Neural progenitor cell (in vitro differentiated cells): Measurements from ENCODE around the gene PDILT. TPM values are rescaled to one million over a fixed set of nuclear protein-coding genes. Genes with fewer than 3 reads are reported as not detected.
A peak's percentile ranks its signal among the peaks of the same experiment; 100 is the strongest.

Experiments
- DNase-seq: peaks from one replicate; pipeline ENCODE4 v3.0.0-alpha.2; 2016; ENCODE audit warnings: low spot score
- H2AFZ ChIP-seq: fragments of 200-600 bp; sonication (generic); replicated peaks from 2 replicates; pipeline ENCODE4 v1.6.1; 2016; ENCODE audit warnings: antibody characterized with exemption
- H3F3A ChIP-seq: fragments of 200-600 bp; sonication (generic); 2 replicates; pipeline ENCODE4 v1.6.1; 2016; ENCODE audit warnings: antibody characterized with exemption, low read depth
- H3K27ac ChIP-seq: fragments of 200-600 bp; sonication (generic); 2 replicates; pipeline ENCODE4 v1.5.1; 2016; ENCODE audit warnings: mild to moderate bottlenecking
- H3K27me3 ChIP-seq: fragments of 200-600 bp; sonication (generic); 2 replicates; pipeline ENCODE4 v1.6.1; 2016; ENCODE audit warnings: mild to moderate bottlenecking, moderate library complexity
- H3K36me3 ChIP-seq: fragments of 200-600 bp; sonication (generic); 2 replicates; pipeline ENCODE4 v1.5.1; 2016
- H3K4me1 ChIP-seq: fragments of 200-600 bp; sonication (generic); 2 replicates; pipeline ENCODE4 v1.6.1; 2016; ENCODE audit warnings: mixed run types
- H3K4me2 ChIP-seq: fragments of 200-600 bp; sonication (generic); 2 replicates; pipeline ENCODE4 v1.6.1; 2016
- H3K4me3 ChIP-seq: fragments of 200-600 bp; sonication (generic); 2 replicates; pipeline ENCODE4 v1.5.1; 2016
- H3K79me2 ChIP-seq: fragments of 200-600 bp; sonication (generic); 2 replicates; pipeline ENCODE4 v1.6.1; 2016; ENCODE audit warnings: low read depth
- H3K9ac ChIP-seq: fragments of 200-600 bp; sonication (generic); 2 replicates; pipeline ENCODE4 v1.6.1; 2016
- H3K9me3 ChIP-seq: fragments of 200-600 bp; sonication (generic); 2 replicates; pipeline ENCODE4 v1.5.1; 2016; ENCODE audit warnings: low read depth
- H4K20me1 ChIP-seq: fragments of 200-600 bp; sonication (generic); 2 replicates; pipeline ENCODE4 v1.6.1; 2016; ENCODE audit warnings: low read depth
- H3K27ac Mint-ChIP-seq: 3 replicates; pipeline ENCODE4 v1.8.0; 2021; ENCODE audit warnings: mixed read lengths
- H3K27me3 Mint-ChIP-seq: 2 replicates; pipeline ENCODE4 v1.8.0; 2022; ENCODE audit warnings: low read depth, mild to moderate bottlenecking, inconsistent platforms, moderate library complexity, mixed read lengths; ENCODE audit not compliant: insufficient read depth
- H3K36me3 Mint-ChIP-seq: 3 replicates; pipeline ENCODE4 v1.8.0; 2021; ENCODE audit warnings: mixed read lengths
- H3K4me1 Mint-ChIP-seq: 3 replicates; pipeline ENCODE4 v1.8.0; 2021; ENCODE audit warnings: mixed read lengths
- H3K4me3 Mint-ChIP-seq: 3 replicates; pipeline ENCODE4 v1.8.0; 2021; ENCODE audit warnings: mild to moderate bottlenecking, moderate library complexity, mixed read lengths
- H3K9me3 Mint-ChIP-seq: 3 replicates; pipeline ENCODE4 v1.8.0; 2020; ENCODE audit warnings: mixed read lengths
- CTCF ChIP-seq: fragments of 200-600 bp; sonication (generic); IDR thresholded peaks from 2 replicates; pipeline ENCODE4 v1.5.1; 2017; ENCODE audit warnings: antibody characterized with exemption, mild to moderate bottlenecking
- EZH2 ChIP-seq: fragments of 200-600 bp; sonication (generic); IDR thresholded peaks from 2 replicates; pipeline ENCODE4 v1.6.1; 2017; ENCODE audit warnings: antibody characterized with exemption, mild to moderate bottlenecking, moderate library complexity
- EZH2phosphoT487 ChIP-seq: fragments of 200-600 bp; sonication (generic); IDR thresholded peaks from 2 replicates; pipeline ENCODE4 v1.6.1; 2017; ENCODE audit warnings: antibody characterized with exemption
- total RNA-seq: library from RNA; depleted of rRNA; stranded (reverse); fragments of >200 nt; gene quantifications from 2 replicates; pipeline ENCODE4 v1.2.3, GENCODE V29; 2015; ENCODE audit warnings: low replicate concordance

Gene PDILT
- total RNA-seq, 1 donor from 2014 or later = not detected

- no peak overlapping the region for H3K4me2 ChIP-seq
- H3K79me2 ChIP-seq = no peaks in the 10 kb centered on the region
- no peaks in the 10 kb centered on the region for H3K9me3 ChIP-seq
- no peak overlapping the region for H2AFZ ChIP-seq
- Mint-ChIP-seq H3K4me1 (peaks cover 26% of the 10 kb centered on the region), H3K27me3 (peaks cover 5% of the 10 kb centered on the region), H3K9me3 (no peaks in the 10 kb centered on the region), H3K27ac (peak overlapping the region; percentile 12), H3K4me3 (no peak overlapping the region), H3K36me3 (no peaks in the 10 kb centered on the region)
- H3K4me1 ChIP-seq = no peaks in the 10 kb centered on the region
- no peaks in the 10 kb centered on the region for H3K27me3 ChIP-seq
- TF ChIP-seq EZH2phosphoT487 = no peak
- no peak for TF ChIP-seq EZH2
- TF ChIP-seq CTCF = no peak
- no peak overlapping the region for H3K27ac ChIP-seq
- H3F3A ChIP-seq = no peaks in the 10 kb centered on the region
- no peak for DNase-seq
- H3K9ac ChIP-seq = no peak overlapping the region
- H3K4me3 ChIP-seq = no peak overlapping the region
- no peaks in the 10 kb centered on the region for H3K36me3 ChIP-seq
- H4K20me1 ChIP-seq = no peaks in the 10 kb centered on the region
These were observed 10.5 kb downstream of the PDILT start for GRCh38 chr16:20393801-20394577.

- Histone ChIP-seq H3K27me3 (peaks cover 12% of the 10 kb centered on the region), H3K4me2 (no peak overlapping the region), H2AFZ (no peak overlapping the region), H3F3A (no peaks in the 10 kb centered on the region), H3K27ac (no peak overlapping the region), H3K9ac (no peak overlapping the region), H3K4me3 (no peak overlapping the region), H3K9me3 (no peaks in the 10 kb centered on the region), H3K79me2 (no peaks in the 10 kb centered on the region), H3K36me3 (no peaks in the 10 kb centered on the region), H4K20me1 (no peaks in the 10 kb centered on the region), H3K4me1 (peaks cover 3% of the 10 kb centered on the region)
- no peaks in the 10 kb centered on the region for H3K36me3 Mint-ChIP-seq
- no peak overlapping the region for H3K4me3 Mint-ChIP-seq
- peaks cover 5% of the 10 kb centered on the region for H3K27me3 Mint-ChIP-seq
- TF ChIP-seq EZH2 (no peak), CTCF (no peak), EZH2phosphoT487 (no peak)
- peaks cover 33% of the 10 kb centered on the region for H3K4me1 Mint-ChIP-seq
- H3K9me3 Mint-ChIP-seq = no peaks in the 10 kb centered on the region
- H3K27ac Mint-ChIP-seq = no peak overlapping the region
- no peak for DNase-seq
These were observed 13.5 kb downstream of the PDILT start for GRCh38 chr16:20391045-20391444.

- no peak overlapping the region for H3K9ac ChIP-seq
- no peaks in the 10 kb centered on the region for H3K36me3 ChIP-seq
- H3K27me3 ChIP-seq = peaks cover 13% of the 10 kb centered on the region
- no peaks in the 10 kb centered on the region for H3K36me3 Mint-ChIP-seq
- no peak overlapping the region for H3K4me3 ChIP-seq
- no peak overlapping the region for H3K27ac ChIP-seq
- no peaks in the 10 kb centered on the region for H3K79me2 ChIP-seq
- DNase-seq = no peak
- H3K4me2 ChIP-seq = no peak overlapping the region
- peaks cover 40% of the 10 kb centered on the region for H3K4me1 Mint-ChIP-seq
- no peak overlapping the region for H3K27ac Mint-ChIP-seq
- no peak overlapping the region for H3K4me3 Mint-ChIP-seq
- no peaks in the 10 kb centered on the region for H3K9me3 ChIP-seq
- peaks cover 5% of the 10 kb centered on the region for H3K27me3 Mint-ChIP-seq
- no peaks in the 10 kb centered on the region for H3K9me3 Mint-ChIP-seq
- H4K20me1 ChIP-seq = no peaks in the 10 kb centered on the region
- TF ChIP-seq EZH2 = no peak
- TF ChIP-seq CTCF = no peak
- no peak for TF ChIP-seq EZH2phosphoT487
- peaks cover 5% of the 10 kb centered on the region for H3K4me1 ChIP-seq
- no peaks in the 10 kb centered on the region for H3F3A ChIP-seq
- no peak overlapping the region for H2AFZ ChIP-seq
These were observed 15.7 kb downstream of the PDILT start for GRCh38 chr16:20388854-20389253.
